ENCODE data around the gene TTLL11.

Gene TTLL11

DNA sequence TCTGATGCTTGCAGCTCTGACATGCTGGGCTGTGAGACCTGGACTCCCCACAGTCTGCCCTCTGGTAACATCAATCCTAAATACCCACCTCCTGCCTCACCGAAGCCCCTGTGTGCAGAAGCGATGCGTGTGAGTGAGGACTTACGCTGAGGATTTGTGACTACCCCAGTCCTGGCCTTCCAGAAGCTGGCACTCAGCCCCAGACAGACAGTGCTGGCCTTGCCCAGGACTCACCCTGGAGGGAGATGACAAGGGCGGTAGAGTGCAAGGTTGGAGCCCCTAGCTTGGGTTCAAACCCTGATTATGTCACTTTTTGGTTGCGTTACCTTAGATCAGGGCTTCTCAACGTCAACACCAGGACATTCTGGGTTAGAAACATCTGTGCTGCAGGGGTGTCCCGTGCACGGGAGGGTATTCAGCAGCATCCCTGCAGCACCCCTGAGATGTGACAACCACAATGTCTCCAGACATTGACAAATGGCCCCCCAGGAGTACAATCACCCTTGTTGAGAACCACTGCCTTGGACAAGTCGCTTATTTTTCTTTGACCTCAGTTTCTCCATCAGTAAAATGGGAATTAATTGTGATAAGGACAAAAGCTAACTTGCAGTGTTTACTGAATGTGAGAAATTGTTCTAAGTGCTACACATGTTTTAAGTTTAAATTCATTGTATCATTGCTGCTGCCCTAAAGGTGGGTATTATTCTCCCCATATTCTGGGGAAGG is 23.5 kb upstream of the TTLL11 start:
- H3K27ac ChIP-seq: no peak overlapping the region
- ChIA-PET CTCF (interaction anchor here (0.6 to 1.8 kb wide), 5 partner anchors 16 to 234 kb away, joined by 3 to 6 read pairs (median 4); no protein-coding TSS in a partner anchor), POLR2A (ENCODE audit: low non-redundant PET) (no interaction called here)
- TF ChIP-seq, protein P1, sequence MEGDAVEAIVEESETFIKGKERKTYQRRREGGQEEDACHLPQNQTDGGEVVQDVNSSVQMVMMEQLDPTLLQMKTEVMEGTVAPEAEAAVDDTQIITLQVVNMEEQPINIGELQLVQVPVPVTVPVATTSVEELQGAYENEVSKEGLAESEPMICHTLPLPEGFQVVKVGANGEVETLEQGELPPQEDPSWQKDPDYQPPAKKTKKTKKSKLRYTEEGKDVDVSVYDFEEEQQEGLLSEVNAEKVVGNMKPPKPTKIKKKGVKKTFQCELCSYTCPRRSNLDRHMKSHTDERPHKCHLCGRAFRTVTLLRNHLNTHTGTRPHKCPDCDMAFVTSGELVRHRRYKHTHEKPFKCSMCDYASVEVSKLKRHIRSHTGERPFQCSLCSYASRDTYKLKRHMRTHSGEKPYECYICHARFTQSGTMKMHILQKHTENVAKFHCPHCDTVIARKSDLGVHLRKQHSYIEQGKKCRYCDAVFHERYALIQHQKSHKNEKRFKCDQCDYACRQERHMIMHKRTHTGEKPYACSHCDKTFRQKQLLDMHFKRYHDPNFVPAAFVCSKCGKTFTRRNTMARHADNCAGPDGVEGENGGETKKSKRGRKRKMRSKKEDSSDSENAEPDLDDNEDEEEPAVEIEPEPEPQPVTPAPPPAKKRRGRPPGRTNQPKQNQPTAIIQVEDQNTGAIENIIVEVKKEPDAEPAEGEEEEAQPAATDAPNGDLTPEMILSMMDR (conservative IDR thresholded peaks at IDR 0.05; ENCODE audit: low read depth): no peak
- DNase-seq (ENCODE audit: low spot score): no peak

DNA sequence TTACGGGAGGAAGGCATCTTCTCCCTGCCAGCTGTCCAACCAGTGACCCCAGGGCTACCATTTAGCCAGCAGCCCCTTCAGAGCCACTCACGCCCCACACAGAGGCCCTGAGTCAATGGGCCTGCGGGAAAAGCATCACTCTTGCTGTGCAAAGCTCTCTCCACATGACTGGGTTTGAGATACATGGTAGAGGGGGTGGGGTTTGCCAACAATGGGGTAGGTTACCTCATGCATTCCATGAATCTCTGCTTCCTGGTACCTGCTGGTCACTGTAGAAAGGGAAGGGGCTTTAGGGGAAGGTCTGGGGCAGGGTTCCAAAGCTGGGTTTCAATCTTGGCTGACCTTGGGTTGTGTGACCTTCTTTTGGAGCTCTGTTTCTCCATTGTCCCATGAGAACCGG is 22.9 kb upstream of the TTLL11 start:
- ChIA-PET CTCF (interaction anchor here (0.5 to 1.8 kb wide), 5 partner anchors 15 to 892 kb away, joined by 3 to 5 read pairs (median 4); no protein-coding TSS in a partner anchor), POLR2A (ENCODE audit: low non-redundant PET) (no interaction called here)
- DNase-seq (ENCODE audit: low spot score): no peak
- TF ChIP-seq, protein P1 (conservative IDR thresholded peaks at IDR 0.05; ENCODE audit: low read depth): no peak
- no peak overlapping the region for H3K27ac ChIP-seq

DNA sequence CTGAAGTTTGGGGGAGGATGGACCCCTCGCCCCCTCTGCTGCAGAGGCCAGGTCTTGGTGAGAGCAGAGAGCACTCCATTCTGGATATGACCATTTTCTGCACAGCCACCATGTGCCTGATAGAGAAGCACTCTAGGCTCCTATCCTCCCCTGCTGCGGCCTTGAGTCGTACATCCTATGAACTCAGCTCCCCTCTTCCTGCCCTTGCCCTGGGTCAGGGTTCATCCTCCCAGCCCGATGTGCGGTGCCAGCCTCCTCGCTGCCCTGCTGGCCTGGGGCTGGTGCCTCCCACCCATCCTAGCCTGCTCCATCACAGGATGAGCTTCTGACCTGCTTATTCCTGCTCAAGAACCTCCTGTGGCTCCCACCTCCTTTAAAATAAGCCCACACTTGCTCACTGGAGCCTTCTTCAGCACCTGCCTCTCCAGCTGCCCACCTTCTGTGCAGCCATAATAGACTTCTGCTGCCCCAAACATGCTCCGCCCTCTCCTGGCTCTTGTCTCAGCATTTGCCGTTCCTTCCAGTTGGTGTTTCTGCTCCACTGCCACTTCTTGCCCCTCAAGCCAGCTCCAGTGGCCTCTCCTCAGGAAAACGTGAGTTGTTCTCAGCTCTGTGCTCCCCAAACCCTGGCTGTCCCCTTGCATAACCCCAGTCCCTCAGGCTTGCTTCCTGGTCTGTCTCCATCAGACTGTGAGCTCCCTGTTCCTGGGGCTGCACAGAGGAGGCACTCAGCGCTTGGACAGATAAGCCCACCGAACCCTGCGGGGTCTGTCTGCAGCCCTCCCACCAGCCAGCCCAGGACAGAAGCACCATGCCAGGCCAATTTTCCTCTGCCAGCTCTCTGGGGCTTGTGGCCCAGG is 22.3 kb upstream of the TTLL11 start:
- ChIA-PET CTCF (interaction anchor here (0.5 to 1.8 kb wide), 5 partner anchors 15 to 893 kb away, joined by 4 to 8 read pairs (median 4); no protein-coding TSS in a partner anchor), POLR2A (ENCODE audit: low non-redundant PET) (no interaction called here)
- DNase-seq (ENCODE audit: low spot score): no peak
- TF ChIP-seq, protein P1 (conservative IDR thresholded peaks at IDR 0.05; ENCODE audit: low read depth): no peak
- H3K27ac ChIP-seq: no peak overlapping the region

DNA sequence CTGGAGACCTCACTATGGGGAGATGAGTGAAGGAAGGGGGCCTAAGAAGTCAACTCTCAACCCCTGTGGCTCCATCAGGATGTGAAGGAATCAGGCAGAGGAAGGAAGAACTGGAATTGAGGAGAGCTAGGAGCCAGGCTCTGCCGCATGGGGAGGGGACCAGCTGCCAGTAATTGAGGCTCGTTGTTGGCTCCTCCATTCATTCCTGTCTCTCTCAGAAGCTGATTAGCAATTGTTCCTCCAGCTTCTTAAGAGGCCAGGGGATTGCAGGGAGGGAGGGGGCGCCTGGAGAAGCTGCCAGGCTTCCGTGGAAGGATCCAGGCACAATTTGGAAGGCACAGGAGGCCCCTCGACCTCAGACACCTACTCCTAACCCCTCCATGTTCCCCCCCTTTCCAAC is 20.5 kb upstream of the TTLL11 start:
- TF ChIP-seq, protein P1 (conservative IDR thresholded peaks at IDR 0.05; ENCODE audit: low read depth): no peak
- DNase-seq (ENCODE audit: low spot score): no peak
- H3K27ac ChIP-seq: no peak overlapping the region
- CTCF ChIA-PET: interaction anchor here (0.8 to 1.4 kb wide), 2 partner anchors 15 to 46 kb away, joined by 3 to 7 read pairs; partner anchors contain the start of genes MORN5 and NDUFA8
- POLR2A ChIA-PET (ENCODE audit: low non-redundant PET): no interaction called here

DNA sequence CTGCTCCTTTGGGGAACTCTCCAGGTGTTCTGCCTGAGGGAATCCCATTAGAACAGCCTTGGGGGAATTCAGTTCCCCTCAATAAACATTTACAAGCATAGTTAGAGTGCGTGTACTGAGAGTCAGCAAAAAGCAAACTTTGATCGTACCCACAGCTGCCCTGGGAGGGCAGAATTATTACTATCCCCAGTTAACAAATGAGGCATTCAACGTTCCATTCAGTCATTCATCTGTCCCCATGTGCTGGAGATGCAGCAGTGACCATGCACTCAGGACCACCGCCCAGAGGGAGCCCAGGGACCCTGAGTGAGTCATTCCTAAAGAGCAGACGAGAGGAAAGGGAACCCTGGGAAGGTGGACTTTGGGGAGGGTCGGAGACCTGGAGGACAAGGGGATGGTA is 19.1 kb upstream of the TTLL11 start:
- CTCF ChIA-PET: interaction anchor here (1.4 kb wide), 1 partner anchor 14 kb away, joined by 7 read pairs; no protein-coding TSS in a partner anchor
- POLR2A ChIA-PET (ENCODE audit: low non-redundant PET): no interaction called here
- H3K27ac ChIP-seq: no peak overlapping the region
- no peak for DNase-seq (ENCODE audit: low spot score)
- TF ChIP-seq, protein P1 (conservative IDR thresholded peaks at IDR 0.05; ENCODE audit: low read depth): no peak

DNA sequence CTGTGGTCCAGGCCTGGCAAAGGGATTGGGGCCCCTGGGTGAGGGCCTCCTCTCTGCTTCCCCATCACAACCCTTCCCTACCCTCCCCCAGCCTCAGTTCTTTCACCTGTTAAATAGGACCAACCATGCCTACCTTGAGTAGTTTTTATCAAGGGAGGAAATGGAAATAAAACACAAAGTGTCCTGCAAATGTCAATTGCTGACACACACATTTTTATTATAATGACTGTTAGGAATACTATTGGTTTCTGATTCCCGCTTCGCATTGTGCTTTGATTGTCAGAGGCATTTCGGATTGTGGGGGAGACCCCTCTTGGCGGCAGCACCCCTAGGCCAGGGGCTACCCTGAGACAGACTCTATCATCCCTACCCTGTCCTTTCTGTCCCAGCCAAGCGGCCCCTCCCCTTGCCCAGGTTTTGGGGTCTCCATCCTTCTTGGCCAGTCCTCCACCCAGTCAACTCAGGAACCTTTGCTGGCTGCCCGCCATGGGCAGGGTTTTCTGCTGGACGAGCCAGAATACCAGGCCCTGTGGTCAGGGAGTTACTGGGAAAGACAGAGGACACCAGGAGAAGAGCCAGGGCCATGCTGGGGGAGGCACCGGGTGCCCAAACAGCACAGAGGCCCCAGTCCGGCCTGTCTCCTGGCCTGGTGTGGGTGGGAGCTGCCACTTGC is 18.4 kb upstream of the TTLL11 start:
- DNase-seq (ENCODE audit: low spot score): no peak
- TF ChIP-seq, protein P1 (conservative IDR thresholded peaks at IDR 0.05; ENCODE audit: low read depth): no peak
- H3K27ac ChIP-seq: no peak overlapping the region
- CTCF ChIA-PET: interaction anchor here (2.0 kb wide), 1 partner anchor 12 kb away, joined by 14 read pairs; no protein-coding TSS in a partner anchor
- POLR2A ChIA-PET (ENCODE audit: low non-redundant PET): interaction anchor here (0.6 kb wide), 1 partner anchor 16 kb away, joined by 5 read pairs; no protein-coding TSS in a partner anchor

All from RWPE1 (cell line).